ENCODE measurements around the gene SLC39A13.

GRCh38 chr11:47390422-47390760 is 18.0 kb upstream of the SLC39A13 start:
- TF ChIP-seq CTCF (conservative IDR thresholded peaks at IDR 0.05 in 1 of 2, IDR thresholded peaks at IDR 0.05 in 1 of 2; ENCODE audit: extremely low read depth in 1 of 2, insufficient read depth in 1 of 2, low read depth in 1 of 2, low read length in 2 of 2) (no peak), EZH2 (IDR thresholded peaks at IDR 0.05; ENCODE audit: borderline replicate concordance, low read length) (no peak)

All from mammary epithelial cell (primary cell).